Thymus (tissue), 11 donors: ENCODE measurements around the gene CFAP53. TPM values are rescaled to one million over a fixed set of nuclear protein-coding genes. Genes with fewer than 3 reads are reported as not detected.
"Not testable (repeated sequence)": the region's sequence is repeated elsewhere in the genome, so short reads cannot be mapped to it uniquely, and the experiment has no call there.

Experiments used
- DNase-seq, 9 donors: peaks; one replicate each; pipeline ENCODE4 v3.0.0-alpha.2; 2013; ENCODE audit warnings: low spot score in 9 of 9, low read depth in 6 of 9, missing footprints in 1 of 9
- H3K27ac ChIP-seq, 2 donors: one replicate each; pipeline ENCODE4 v1.5.1; 2013; ENCODE audit warnings: control low read depth in 1 of 2, low read depth in 1 of 2, low read length in 1 of 2, mild to moderate bottlenecking in 1 of 2, moderate library complexity in 1 of 2
- H3K27me3 ChIP-seq, 2 donors: one replicate each; pipeline ENCODE4 v1.5.1; 2013; ENCODE audit warnings: low read length in 1 of 2; ENCODE audit not compliant: control insufficient read depth in 2 of 2, insufficient read depth in 1 of 2
- H3K36me3 ChIP-seq, 2 donors: one replicate each; pipeline ENCODE4 v1.5.1; 2013; ENCODE audit warnings: low read length in 1 of 2, mild to moderate bottlenecking in 1 of 2, moderate library complexity in 1 of 2; ENCODE audit not compliant: control insufficient read depth in 2 of 2, insufficient read depth in 2 of 2
- H3K4me1 ChIP-seq, 2 donors: one replicate each; pipeline ENCODE4 v1.5.1; 2013; ENCODE audit warnings: low read length in 2 of 2; ENCODE audit not compliant: control insufficient read depth in 2 of 2, insufficient read depth in 2 of 2
- H3K4me3 ChIP-seq, 2 donors: one replicate each; pipeline ENCODE4 v1.5.1; 2013; ENCODE audit warnings: low read length in 2 of 2, control low read depth in 1 of 2, mild to moderate bottlenecking in 1 of 2
- H3K9me3 ChIP-seq, 2 donors: one replicate each; pipeline ENCODE4 v1.5.1; 2013; ENCODE audit warnings: low read length in 1 of 2, mild to moderate bottlenecking in 1 of 2; ENCODE audit not compliant: control insufficient read depth in 2 of 2, insufficient read depth in 1 of 2
- WGBS: extraction: QIAGEN DNeasy Blood & Tissue Kit; methylation state at CpG from one replicate; pipeline ENCODE4 v1.1.7; 2013; 5-methylcytosine and 5-hydroxymethylcytosine counted together
- polyA plus RNA-seq: library from polyadenylated mRNA; stranded (reverse); fragments of 200-250 nt; gene quantifications from one replicate; pipeline ENCODE4 v1.2.3, GENCODE V29; 2013
- total RNA-seq: library from RNA; stranded (reverse); fragments of 120-200 nt; gene quantifications from one replicate; pipeline ENCODE4 v1.2.4, GENCODE V29; 2013
- donor health status: healthy.

CFAP53 gene
- total and polyA plus RNA-seq, 2 donors, result 0.47 to 2.1 TPM

- H3K4me1 ChIP-seq, result peaks cover 5 to 12% of the 10 kb centered on the region in 2 donors
- peaks cover 0 to 5% of the 10 kb centered on the region in 2 donors for H3K9me3 ChIP-seq
- DNase-seq, result no peak
- no peaks in the 10 kb centered on the region for H3K27me3 ChIP-seq
- peaks cover 17 to 20% of the 10 kb centered on the region in 2 donors for H3K36me3 ChIP-seq
- WGBS, result 97% methylated on average over 4 of the region's 4 CpGs
- H3K27ac ChIP-seq, result no peak overlapping the region
- no peak overlapping the region for H3K4me3 ChIP-seq
These were observed 22.8 kb upstream of the CFAP53 start for GRCh38 chr18:50289108-50289443.

GRCh38 chr18:50288348-50289107 is 22.2 kb upstream of the CFAP53 start:
- H3K4me3 ChIP-seq, result peak overlapping the region; percentile 56 to 80
- peaks cover 5 to 12% of the 10 kb centered on the region in 2 donors for H3K4me1 ChIP-seq
- H3K27me3 ChIP-seq, DNase-seq, H3K9me3 ChIP-seq: not testable (repeated sequence)
- H3K27ac ChIP-seq, result peak overlapping the region in 1 of 2 donors; percentile 95
- 81% methylated on average over 21 of the region's 21 CpGs for WGBS
- H3K36me3 ChIP-seq, result peaks cover 22 to 25% of the 10 kb centered on the region in 2 donors

GRCh38 chr18:50287441-50288347 is 21.4 kb upstream of the CFAP53 start, which contains the start of gene CXXC1:
CXXC1 (minus strand) TSS chr18:50287692; CDS start chr18:50287589, 103 bp downstream.
- Histone ChIP-seq H3K4me1 (peaks cover 5 to 12% of the 10 kb centered on the region in 2 donors), H3K27me3 (no peaks in the 10 kb centered on the region), H3K4me3 (peak within 1 kb of the TSS; percentile 56 to 80), H3K36me3 (peaks cover 31 to 34% of the 10 kb centered on the region in 2 donors), H3K9me3 (peaks cover 0 to 5% of the 10 kb centered on the region in 2 donors), H3K27ac (peak within 1 kb of the TSS; percentile 92 to 95)
- WGBS, result under 1% methylated on average over 76 of the region's 76 CpGs
- DNase-seq, result peak; percentile 97 to 99 (median 98)

- peak overlapping the region; percentile 66 to 92 for H3K27ac ChIP-seq
- under 1% methylated on average over 27 of the region's 27 CpGs for WGBS
- H3K36me3 ChIP-seq, result peaks cover 37 to 40% of the 10 kb centered on the region in 2 donors
- H3K9me3 ChIP-seq, result peaks cover 0 to 5% of the 10 kb centered on the region in 2 donors
- H3K4me1 ChIP-seq, result peaks cover 8 to 16% of the 10 kb centered on the region in 2 donors
- H3K27me3 ChIP-seq, result no peaks in the 10 kb centered on the region
- no peak for DNase-seq
- peak overlapping the region; percentile 56 to 80 for H3K4me3 ChIP-seq
These were observed 20.7 kb upstream of the CFAP53 start for GRCh38 chr18:50287028-50287440.

- peak overlapping the region; percentile 56 to 80 for H3K4me3 ChIP-seq
- peaks cover 39 to 44% of the 10 kb centered on the region in 2 donors for H3K36me3 ChIP-seq
- peak in 1 of 9 donors; percentile 16 for DNase-seq
- H3K4me1 ChIP-seq, result peaks cover 10 to 19% of the 10 kb centered on the region in 2 donors
- peaks cover 0 to 5% of the 10 kb centered on the region in 2 donors for H3K9me3 ChIP-seq
- WGBS, result 54% methylated on average over 23 of the region's 23 CpGs
- no peaks in the 10 kb centered on the region for H3K27me3 ChIP-seq
- no peak overlapping the region for H3K27ac ChIP-seq
These were observed 20.2 kb upstream of the CFAP53 start for GRCh38 chr18:50286391-50287027.

GRCh38 chr18:50285631-50286321 is 19.5 kb upstream of the CFAP53 start:
- Histone ChIP-seq H3K27ac (no peak overlapping the region), H3K4me1 (peaks cover 10 to 20% of the 10 kb centered on the region in 2 donors), H3K4me3 (no peak overlapping the region), H3K36me3 (peaks cover 39 to 44% of the 10 kb centered on the region in 2 donors), H3K9me3 (peaks cover 0 to 5% of the 10 kb centered on the region in 2 donors), H3K27me3 (no peaks in the 10 kb centered on the region)
- WGBS, result over 99% methylated on average over 24 of the region's 24 CpGs
- DNase-seq, result no peak

- Histone ChIP-seq H3K4me3 (no peak overlapping the region), H3K27me3 (no peaks in the 10 kb centered on the region), H3K36me3 (peaks cover 39 to 44% of the 10 kb centered on the region in 2 donors), H3K4me1 (peaks cover 17 to 27% of the 10 kb centered on the region in 2 donors), H3K27ac (no peak overlapping the region), H3K9me3 (peaks cover 0 to 5% of the 10 kb centered on the region in 2 donors)
- no peak for DNase-seq
- 98% methylated on average over 13 of the region's 13 CpGs for WGBS
These were observed 18.8 kb upstream of the CFAP53 start for GRCh38 chr18:50285071-50285470.

GRCh38 chr18:50284255-50284885 is 18.1 kb upstream of the CFAP53 start:
- Histone ChIP-seq H3K27me3 (no peaks in the 10 kb centered on the region), H3K9me3 (peaks cover 0 to 5% of the 10 kb centered on the region in 2 donors), H3K4me3 (no peak overlapping the region), H3K27ac (no peak overlapping the region), H3K4me1 (peaks cover 22 to 32% of the 10 kb centered on the region in 2 donors), H3K36me3 (peaks cover 39 to 45% of the 10 kb centered on the region in 2 donors)
- DNase-seq, result no peak
- WGBS, result 98% methylated on average over 15 of the region's 15 CpGs
